Lung (tissue), 12 donors: ENCODE results near the gene ZBTB44. TPM values are rescaled to one million over a fixed set of nuclear protein-coding genes. Genes with fewer than 3 reads are reported as not detected.

Experiments
- ATAC-seq: fragments of 200-7000 bp; cut with Tn5 transposase; one replicate; pipeline ENCODE4 v1.9.1; 2020; ENCODE audit warnings: moderate number of reproducible peaks; ENCODE audit not compliant: insufficient read depth, low FRiP score
- DNase-seq, 3 donors: peaks; one replicate each; pipeline ENCODE4 v3.0.0-alpha.2; 2013 to 2017
- H3K27ac ChIP-seq, 2 donors: one replicate each; pipeline ENCODE4 v1.5.1; 2013; ENCODE audit warnings: mild to moderate bottlenecking in 2 of 2, moderate library complexity in 2 of 2, control low read depth in 1 of 2, inconsistent platforms in 1 of 2, low read depth in 1 of 2, low read length in 1 of 2
- H3K27me3 ChIP-seq, 3 donors: one replicate each; pipeline ENCODE4 v1.5.1; 2013; ENCODE audit warnings: low read length in 2 of 3; ENCODE audit not compliant: control insufficient read depth in 3 of 3, insufficient read depth in 3 of 3
- H3K36me3 ChIP-seq, 4 donors: one replicate each; pipeline ENCODE4 v1.5.1; 2013; ENCODE audit warnings: low read length in 4 of 4, mild to moderate bottlenecking in 1 of 4, moderate library complexity in 1 of 4; ENCODE audit not compliant: control insufficient read depth in 4 of 4, insufficient read depth in 4 of 4
- H3K4me1 ChIP-seq, 5 donors: one replicate each; pipeline ENCODE4 v1.5.1; 2013; ENCODE audit warnings: low read length in 5 of 5, mild to moderate bottlenecking in 2 of 5, moderate library complexity in 1 of 5; ENCODE audit not compliant: control insufficient read depth in 5 of 5, insufficient read depth in 5 of 5
- H3K4me3 ChIP-seq: one replicate; pipeline ENCODE4 v1.5.1; 2013; ENCODE audit warnings: mild to moderate bottlenecking, control low read depth, moderate library complexity
- H3K9ac ChIP-seq, 2 donors: one replicate each; pipeline ENCODE4 v1.5.1; 2013; ENCODE audit warnings: low read length in 2 of 2, control low read depth in 1 of 2; ENCODE audit not compliant: insufficient read depth in 1 of 2
- H3K9me3 ChIP-seq, 4 donors: one replicate each; pipeline ENCODE4 v1.5.1; 2013; ENCODE audit warnings: low read length in 3 of 4, mild to moderate bottlenecking in 1 of 4, moderate library complexity in 1 of 4; ENCODE audit not compliant: control insufficient read depth in 4 of 4, insufficient read depth in 3 of 4
- WGBS, 2 donors: extraction: QIAGEN DNeasy Blood & Tissue Kit; methylation state at CpG; one replicate each; pipeline ENCODE4 v1.1.7; 2013; 5-methylcytosine and 5-hydroxymethylcytosine counted together
- polyA plus RNA-seq, 2 donors: library from polyadenylated mRNA; stranded (reverse); fragments of 200-250 nt; gene quantifications; one replicate each; pipeline ENCODE4 v1.2.1, GENCODE V29; 2013
- total RNA-seq, 2 donors: library from RNA; depleted of rRNA in 1 of 2; stranded (reverse); fragments of >200 nt in 1 of 2; gene quantifications; one replicate each; pipeline ENCODE4 v1.2.1, GENCODE V29; 2014 to 2021
- TF ChIP-seq, protein P1 (sequence below): IDR thresholded peaks from 2 replicates; pipeline ENCODE4 v1.5.1; 2012; ENCODE audit warnings: mild to moderate bottlenecking; ENCODE audit errors: control extremely low read depth, extremely low read depth
- donor health status: control.
- donor health status: control.
- donor health status: Bipolar disorder and iron deficiency.
- donor health status: healthy.
- donor health status: DM: yes; HTN: yes; CAD: no.

Gene ZBTB44
- total and polyA plus RNA-seq, 4 donors, result 8.6 to 72.7 (median 20.8) TPM

DNA sequence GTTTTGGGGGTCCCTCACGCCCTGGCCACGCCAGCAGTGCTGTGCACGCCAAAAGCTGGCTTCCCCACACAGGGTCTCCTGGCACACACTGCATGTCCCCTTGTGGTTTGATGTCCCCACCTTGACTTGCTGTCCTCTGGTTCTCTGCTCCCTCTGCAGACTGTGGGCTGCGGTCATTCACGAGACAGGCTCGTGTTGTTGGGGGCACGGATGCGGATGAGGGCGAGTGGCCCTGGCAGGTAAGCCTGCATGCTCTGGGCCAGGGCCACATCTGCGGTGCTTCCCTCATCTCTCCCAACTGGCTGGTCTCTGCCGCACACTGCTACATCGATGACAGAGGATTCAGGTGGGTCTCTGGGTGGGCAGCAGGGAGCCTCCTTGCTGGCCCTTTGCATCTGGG, 114.9 kb downstream of the ZBTB44 start:
- H3K4me3 ChIP-seq, result no peak overlapping the region
- H3K27ac ChIP-seq, result no peak overlapping the region
- peaks cover 0 to 2% (median 0%) of the 10 kb centered on the region in 4 donors for H3K9me3 ChIP-seq
- H3K27me3 ChIP-seq, result no peaks in the 10 kb centered on the region
- TF ChIP-seq, protein P1, sequence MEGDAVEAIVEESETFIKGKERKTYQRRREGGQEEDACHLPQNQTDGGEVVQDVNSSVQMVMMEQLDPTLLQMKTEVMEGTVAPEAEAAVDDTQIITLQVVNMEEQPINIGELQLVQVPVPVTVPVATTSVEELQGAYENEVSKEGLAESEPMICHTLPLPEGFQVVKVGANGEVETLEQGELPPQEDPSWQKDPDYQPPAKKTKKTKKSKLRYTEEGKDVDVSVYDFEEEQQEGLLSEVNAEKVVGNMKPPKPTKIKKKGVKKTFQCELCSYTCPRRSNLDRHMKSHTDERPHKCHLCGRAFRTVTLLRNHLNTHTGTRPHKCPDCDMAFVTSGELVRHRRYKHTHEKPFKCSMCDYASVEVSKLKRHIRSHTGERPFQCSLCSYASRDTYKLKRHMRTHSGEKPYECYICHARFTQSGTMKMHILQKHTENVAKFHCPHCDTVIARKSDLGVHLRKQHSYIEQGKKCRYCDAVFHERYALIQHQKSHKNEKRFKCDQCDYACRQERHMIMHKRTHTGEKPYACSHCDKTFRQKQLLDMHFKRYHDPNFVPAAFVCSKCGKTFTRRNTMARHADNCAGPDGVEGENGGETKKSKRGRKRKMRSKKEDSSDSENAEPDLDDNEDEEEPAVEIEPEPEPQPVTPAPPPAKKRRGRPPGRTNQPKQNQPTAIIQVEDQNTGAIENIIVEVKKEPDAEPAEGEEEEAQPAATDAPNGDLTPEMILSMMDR, result no peak
- 91 to 93% methylated on average over 12 of the region's 12 CpGs for WGBS, 2 donors
- H3K9ac ChIP-seq, result no peak overlapping the region
- DNase-seq (no peak), ATAC-seq (no peak)
- peaks cover 0 to 6% (median 0%) of the 10 kb centered on the region in 5 donors for H3K4me1 ChIP-seq
- peaks cover 0 to 35% (median 0%) of the 10 kb centered on the region in 4 donors for H3K36me3 ChIP-seq

DNA sequence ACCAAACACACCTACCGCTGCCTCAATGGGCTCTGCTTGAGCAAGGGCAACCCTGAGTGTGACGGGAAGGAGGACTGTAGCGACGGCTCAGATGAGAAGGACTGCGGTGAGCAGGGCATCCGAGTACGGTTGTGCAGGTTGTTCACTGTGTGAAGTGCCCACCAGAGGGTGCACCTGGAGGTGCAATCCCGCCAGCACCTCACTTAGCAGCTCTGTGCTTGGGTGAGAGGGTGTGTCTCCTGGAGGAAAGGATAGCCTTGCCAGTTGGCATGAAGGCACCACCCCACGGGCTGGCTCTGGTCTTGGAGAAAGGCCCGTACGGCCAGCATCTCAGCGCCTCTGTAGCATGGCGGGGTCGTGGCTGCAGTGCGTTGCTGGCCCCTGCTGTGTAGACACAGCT, 115.8 kb downstream of the ZBTB44 start:
- WGBS, 2 donors, result 93 to 95% methylated on average over 15 of the region's 15 CpGs
- Histone ChIP-seq H3K27ac (no peak overlapping the region), H3K36me3 (peaks cover 0 to 40% (median 0%) of the 10 kb centered on the region in 4 donors), H3K4me1 (peaks cover 0 to 6% (median 0%) of the 10 kb centered on the region in 5 donors), H3K9me3 (peaks cover 0 to 2% (median 0%) of the 10 kb centered on the region in 4 donors), H3K27me3 (no peaks in the 10 kb centered on the region), H3K9ac (no peak overlapping the region), H3K4me3 (no peak overlapping the region)
- ATAC-seq, result no peak
- TF ChIP-seq, protein P1, result no peak
- no peak for DNase-seq

DNA sequence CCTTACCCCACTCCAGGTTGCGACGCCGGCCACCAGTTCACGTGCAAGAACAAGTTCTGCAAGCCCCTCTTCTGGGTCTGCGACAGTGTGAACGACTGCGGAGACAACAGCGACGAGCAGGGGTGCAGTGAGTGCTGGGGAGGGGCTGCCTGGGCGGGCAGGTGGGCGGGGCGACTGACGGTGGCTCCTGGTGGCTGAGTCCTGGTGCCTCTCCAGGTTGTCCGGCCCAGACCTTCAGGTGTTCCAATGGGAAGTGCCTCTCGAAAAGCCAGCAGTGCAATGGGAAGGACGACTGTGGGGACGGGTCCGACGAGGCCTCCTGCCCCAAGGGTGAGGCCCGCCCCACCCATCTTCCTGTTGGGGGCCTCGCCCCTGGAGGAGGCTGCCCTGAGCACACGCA, 116.4 kb downstream of the ZBTB44 start:
- Histone ChIP-seq H3K36me3 (peaks cover 0 to 40% (median 0%) of the 10 kb centered on the region in 4 donors), H3K27me3 (no peaks in the 10 kb centered on the region)
- TF ChIP-seq, protein P1, result no peak

DNA sequence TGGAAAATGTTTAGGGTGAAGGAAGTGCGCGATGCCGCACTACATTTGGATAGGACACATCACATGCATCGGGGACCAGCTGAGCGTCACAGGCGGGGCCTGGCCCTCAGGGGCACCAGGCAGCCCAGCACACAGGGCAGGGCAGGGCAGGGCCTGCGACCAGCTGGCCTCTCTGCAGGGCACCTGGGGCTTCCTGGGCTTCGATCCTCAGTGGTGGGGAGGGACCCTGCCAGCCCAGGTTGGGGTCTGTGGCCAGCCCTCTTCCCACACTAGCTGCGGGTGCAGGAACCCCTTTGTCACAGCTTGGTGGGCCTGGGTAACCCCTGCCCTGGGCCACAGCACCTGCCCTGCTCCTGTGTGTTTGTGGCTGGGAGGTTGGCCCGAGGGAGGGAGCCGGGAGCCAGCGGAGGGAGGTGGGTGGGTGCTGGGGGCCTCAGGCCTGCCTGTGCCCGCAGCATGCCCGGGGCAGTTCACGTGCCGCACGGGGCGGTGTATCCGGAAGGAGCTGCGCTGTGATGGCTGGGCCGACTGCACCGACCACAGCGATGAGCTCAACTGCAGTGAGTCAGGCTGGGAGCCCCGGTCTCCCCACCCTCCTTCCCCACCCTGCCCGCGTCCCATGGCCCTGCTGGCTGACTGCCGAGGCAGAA, 117.2 kb downstream of the ZBTB44 start:
- Histone ChIP-seq H3K4me1 (peaks cover 0 to 6% (median 0%) of the 10 kb centered on the region in 5 donors), H3K27ac (no peak overlapping the region), H3K27me3 (no peaks in the 10 kb centered on the region), H3K36me3 (peaks cover 0 to 40% (median 0%) of the 10 kb centered on the region in 4 donors), H3K4me3 (no peak overlapping the region), H3K9ac (no peak overlapping the region), H3K9me3 (peaks cover 0 to 2% (median 0%) of the 10 kb centered on the region in 4 donors)
- DNase-seq (no peak), ATAC-seq (no peak)
- TF ChIP-seq, protein P1, result no peak
- WGBS, 2 donors, result 92 to 94% methylated on average over 25 to 27 of the region's 27 CpGs

More for the DNA sequence above, 116.4 kb downstream of the ZBTB44 start:
- peaks cover 0 to 6% (median 0%) of the 10 kb centered on the region in 5 donors for H3K4me1 ChIP-seq
- no peak overlapping the region for H3K27ac ChIP-seq
- WGBS, 2 donors, result 81 to 88% methylated on average over 22 of the region's 22 CpGs
- DNase-seq (no peak), ATAC-seq (no peak)
- no peak overlapping the region for H3K9ac ChIP-seq
- H3K9me3 ChIP-seq, result peaks cover 0 to 2% (median 0%) of the 10 kb centered on the region in 4 donors
- no peak overlapping the region for H3K4me3 ChIP-seq
